HCT116 (cell line): ENCODE data around the gene CEACAM19.

Source experiments
- CTCF ChIP-seq, 3 experiments: fragments of 200-600 bp in 1 of 3; sonication (generic) in 1 of 3; IDR thresholded peaks in 2 of 3; conservative IDR thresholded peaks in 1 of 3; 2 replicates each; pipeline ENCODE4 v1.5.1; 2012 to 2017; ENCODE audit warnings: low read depth in 2 of 3, low read length in 2 of 3, antibody characterized with exemption in 1 of 3, borderline replicate concordance in 1 of 3, control low read depth in 1 of 3, mild to moderate bottlenecking in 1 of 3, mixed read lengths in 1 of 3, mixed run types in 1 of 3, moderate library complexity in 1 of 3; ENCODE audit not compliant: insufficient read depth in 1 of 3
- POLR2A ChIP-seq: IDR thresholded peaks from 2 replicates; pipeline ENCODE4 v1.7.0; 2011; ENCODE audit warnings: borderline replicate concordance; ENCODE audit not compliant: insufficient read depth, insufficient read length; ENCODE audit errors: extremely low read depth
- SRF ChIP-seq: IDR thresholded peaks from 2 replicates; pipeline ENCODE4 v1.6.1; 2012; ENCODE audit warnings: low read depth

GRCh38 chr19:44647144-44647543, 24.1 kb upstream of the CEACAM19 start:
- TF ChIP-seq CTCF (IDR thresholded peaks at IDR 0.05 in 2 of 3, conservative IDR thresholded peaks at IDR 0.05 in 1 of 3; ENCODE audit: borderline replicate concordance in 1 of 3, insufficient read depth in 1 of 3, low read depth in 2 of 3, low read length in 2 of 3) (no peak), POLR2A (no peak), SRF (no peak)
